ENCODE measurements around the gene ARID1B. TPM values are rescaled to one million over a fixed set of nuclear protein-coding genes. Genes with fewer than 3 reads are reported as not detected.

ARID1B gene
- total and polyA plus RNA-seq, 2 of the 13 experiments (the other 11 are each of a cell fraction or from before 2014, with no cell fraction given), result 20.1 to 32.6 TPM

DNA sequence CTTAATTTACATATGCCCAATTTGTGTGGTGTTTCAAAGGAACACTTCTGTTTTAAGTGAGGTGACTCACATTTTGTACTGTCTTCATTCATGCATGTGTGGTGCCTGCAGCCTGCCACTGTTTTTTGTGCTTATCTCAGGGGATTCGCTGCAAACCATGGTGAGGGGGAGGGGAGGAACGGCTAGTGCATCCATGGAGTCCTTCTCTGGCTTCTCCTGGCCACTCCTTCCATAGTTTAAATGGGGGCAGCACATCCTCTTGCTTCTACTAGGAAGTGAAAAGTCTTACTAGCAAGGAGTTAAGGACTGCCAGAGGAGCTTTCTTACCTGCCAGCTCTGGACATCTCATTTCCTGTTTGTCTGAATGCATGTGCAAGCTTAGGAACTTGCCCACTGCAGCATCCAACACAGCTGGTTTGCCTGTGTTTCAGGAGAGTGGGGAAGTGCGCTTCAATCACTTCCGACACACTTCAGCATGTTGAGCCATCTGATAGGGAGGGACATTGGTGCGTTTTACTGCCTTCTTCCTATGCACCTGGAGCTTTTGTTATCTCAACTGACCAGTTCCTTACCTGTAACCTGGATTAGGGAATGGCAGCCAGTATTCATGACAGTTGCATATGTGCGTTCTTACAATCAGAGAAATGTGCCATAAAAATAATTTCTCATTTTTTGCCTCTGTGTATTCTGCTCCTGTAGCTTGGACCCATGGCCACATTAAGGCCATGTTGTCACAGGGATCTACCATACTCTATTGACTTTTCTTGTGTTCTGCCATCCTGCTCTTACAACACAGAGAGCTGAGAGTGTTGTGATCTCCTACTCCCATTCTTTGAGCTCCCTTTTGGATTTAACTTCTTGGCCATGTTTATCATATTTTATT, 211.3 kb downstream of the ARID1B start (continued):
- TF ChIP-seq, protein P1, sequence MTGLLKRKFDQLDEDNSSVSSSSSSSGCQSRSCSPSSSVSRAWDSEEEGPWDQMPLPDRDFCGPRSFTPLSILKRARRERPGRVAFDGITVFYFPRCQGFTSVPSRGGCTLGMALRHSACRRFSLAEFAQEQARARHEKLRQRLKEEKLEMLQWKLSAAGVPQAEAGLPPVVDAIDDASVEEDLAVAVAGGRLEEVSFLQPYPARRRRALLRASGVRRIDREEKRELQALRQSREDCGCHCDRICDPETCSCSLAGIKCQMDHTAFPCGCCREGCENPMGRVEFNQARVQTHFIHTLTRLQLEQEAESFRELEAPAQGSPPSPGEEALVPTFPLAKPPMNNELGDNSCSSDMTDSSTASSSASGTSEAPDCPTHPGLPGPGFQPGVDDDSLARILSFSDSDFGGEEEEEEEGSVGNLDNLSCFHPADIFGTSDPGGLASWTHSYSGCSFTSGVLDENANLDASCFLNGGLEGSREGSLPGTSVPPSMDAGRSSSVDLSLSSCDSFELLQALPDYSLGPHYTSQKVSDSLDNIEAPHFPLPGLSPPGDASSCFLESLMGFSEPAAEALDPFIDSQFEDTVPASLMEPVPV (CRISPR knock-in tag; IDR thresholded peaks at IDR 0.05), result peak; percentile 45; the same call in 1 of the 2 replicates
- TF ChIP-seq DNMT1 (CRISPR knock-in tag; IDR thresholded peaks at IDR 0.05), result no peak
- TF ChIP-seq ZNF556 (CRISPR knock-in tag; IDR thresholded peaks at IDR 0.05; ENCODE audit: borderline replicate concordance), result no peak
- TF ChIP-seq, protein P2, sequence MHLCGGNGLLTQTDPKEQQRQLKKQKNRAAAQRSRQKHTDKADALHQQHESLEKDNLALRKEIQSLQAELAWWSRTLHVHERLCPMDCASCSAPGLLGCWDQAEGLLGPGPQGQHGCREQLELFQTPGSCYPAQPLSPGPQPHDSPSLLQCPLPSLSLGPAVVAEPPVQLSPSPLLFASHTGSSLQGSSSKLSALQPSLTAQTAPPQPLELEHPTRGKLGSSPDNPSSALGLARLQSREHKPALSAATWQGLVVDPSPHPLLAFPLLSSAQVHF (CRISPR knock-in tag; IDR thresholded peaks at IDR 0.05), result no peak
- peak; percentile 20; the same call in 1 of the 2 replicates for TF ChIP-seq CEBPB (IDR thresholded peaks at IDR 0.05; ENCODE audit: borderline replicate concordance, low read depth, low read length)
- TF ChIP-seq MXI1 (IDR thresholded peaks at IDR 0.05; ENCODE audit: borderline replicate concordance, low read depth, low read length), result 0 out of 3 replicates have a peak, but pooled peaks have one; percentile 15
- TF ChIP-seq, protein P3, sequence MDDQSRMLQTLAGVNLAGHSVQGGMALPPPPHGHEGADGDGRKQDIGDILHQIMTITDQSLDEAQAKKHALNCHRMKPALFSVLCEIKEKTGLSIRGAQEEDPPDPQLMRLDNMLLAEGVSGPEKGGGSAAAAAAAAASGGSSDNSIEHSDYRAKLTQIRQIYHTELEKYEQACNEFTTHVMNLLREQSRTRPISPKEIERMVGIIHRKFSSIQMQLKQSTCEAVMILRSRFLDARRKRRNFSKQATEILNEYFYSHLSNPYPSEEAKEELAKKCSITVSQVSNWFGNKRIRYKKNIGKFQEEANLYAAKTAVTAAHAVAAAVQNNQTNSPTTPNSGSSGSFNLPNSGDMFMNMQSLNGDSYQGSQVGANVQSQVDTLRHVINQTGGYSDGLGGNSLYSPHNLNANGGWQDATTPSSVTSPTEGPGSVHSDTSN (CRISPR knock-in tag; IDR thresholded peaks at IDR 0.05; ENCODE audit: borderline replicate concordance), result no peak
- peak; percentile 66; the same call in 1 of the 2 replicates for TF ChIP-seq ZNF7 (CRISPR knock-in tag; IDR thresholded peaks at IDR 0.05)
- no peak for TF ChIP-seq IKZF4 (CRISPR knock-in tag; IDR thresholded peaks at IDR 0.05; ENCODE audit: borderline replicate concordance, low read depth, not compliant biosample characterization)
- no peak for TF ChIP-seq ZNF3 (CRISPR knock-in tag; IDR thresholded peaks at IDR 0.05)
- no peak for TF ChIP-seq XRCC5 (optimal IDR thresholded peaks at IDR 0.05; ENCODE audit: low read length)
- TF ChIP-seq ZNF121 (CRISPR knock-in tag; IDR thresholded peaks at IDR 0.05), result no peak
- TF ChIP-seq ZNF550 (CRISPR knock-in tag; IDR thresholded peaks at IDR 0.05; ENCODE audit: borderline replicate concordance), result no peak
- no peak for TF ChIP-seq PLRG1 (conservative IDR thresholded peaks at IDR 0.05)
- TF ChIP-seq TGIF2 (CRISPR knock-in tag; IDR thresholded peaks at IDR 0.05), result no peak
- TF ChIP-seq POGZ (CRISPR knock-in tag; IDR thresholded peaks at IDR 0.05), result 0 out of 2 replicates have a peak, but pooled peaks have one; percentile 27
- no peak for TF ChIP-seq SMYD3 (CRISPR knock-in tag; IDR thresholded peaks at IDR 0.05)
- TF ChIP-seq, protein P4, sequence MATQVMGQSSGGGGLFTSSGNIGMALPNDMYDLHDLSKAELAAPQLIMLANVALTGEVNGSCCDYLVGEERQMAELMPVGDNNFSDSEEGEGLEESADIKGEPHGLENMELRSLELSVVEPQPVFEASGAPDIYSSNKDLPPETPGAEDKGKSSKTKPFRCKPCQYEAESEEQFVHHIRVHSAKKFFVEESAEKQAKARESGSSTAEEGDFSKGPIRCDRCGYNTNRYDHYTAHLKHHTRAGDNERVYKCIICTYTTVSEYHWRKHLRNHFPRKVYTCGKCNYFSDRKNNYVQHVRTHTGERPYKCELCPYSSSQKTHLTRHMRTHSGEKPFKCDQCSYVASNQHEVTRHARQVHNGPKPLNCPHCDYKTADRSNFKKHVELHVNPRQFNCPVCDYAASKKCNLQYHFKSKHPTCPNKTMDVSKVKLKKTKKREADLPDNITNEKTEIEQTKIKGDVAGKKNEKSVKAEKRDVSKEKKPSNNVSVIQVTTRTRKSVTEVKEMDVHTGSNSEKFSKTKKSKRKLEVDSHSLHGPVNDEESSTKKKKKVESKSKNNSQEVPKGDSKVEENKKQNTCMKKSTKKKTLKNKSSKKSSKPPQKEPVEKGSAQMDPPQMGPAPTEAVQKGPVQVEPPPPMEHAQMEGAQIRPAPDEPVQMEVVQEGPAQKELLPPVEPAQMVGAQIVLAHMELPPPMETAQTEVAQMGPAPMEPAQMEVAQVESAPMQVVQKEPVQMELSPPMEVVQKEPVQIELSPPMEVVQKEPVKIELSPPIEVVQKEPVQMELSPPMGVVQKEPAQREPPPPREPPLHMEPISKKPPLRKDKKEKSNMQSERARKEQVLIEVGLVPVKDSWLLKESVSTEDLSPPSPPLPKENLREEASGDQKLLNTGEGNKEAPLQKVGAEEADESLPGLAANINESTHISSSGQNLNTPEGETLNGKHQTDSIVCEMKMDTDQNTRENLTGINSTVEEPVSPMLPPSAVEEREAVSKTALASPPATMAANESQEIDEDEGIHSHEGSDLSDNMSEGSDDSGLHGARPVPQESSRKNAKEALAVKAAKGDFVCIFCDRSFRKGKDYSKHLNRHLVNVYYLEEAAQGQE (IDR thresholded peaks at IDR 0.05; ENCODE audit: borderline replicate concordance in 1 of 2, low read depth in 1 of 2, low read length in 2 of 2), result no peak
- no peak for TF ChIP-seq MIXL1 (CRISPR knock-in tag; IDR thresholded peaks at IDR 0.05)
- no peak for TF ChIP-seq ZNF530 (CRISPR knock-in tag; IDR thresholded peaks at IDR 0.05; ENCODE audit: low read depth)
- TF ChIP-seq XBP1 (CRISPR knock-in tag; IDR thresholded peaks at IDR 0.05), result no peak
- TF ChIP-seq ZNF644 (CRISPR knock-in tag; IDR thresholded peaks at IDR 0.05; ENCODE audit: low read depth), result peak; percentile 74
- no peak for TF ChIP-seq ZC3H4 (CRISPR knock-in tag; IDR thresholded peaks at IDR 0.05; ENCODE audit: borderline replicate concordance)
